ENCODE measurements around the gene NUDT5.

DNA sequence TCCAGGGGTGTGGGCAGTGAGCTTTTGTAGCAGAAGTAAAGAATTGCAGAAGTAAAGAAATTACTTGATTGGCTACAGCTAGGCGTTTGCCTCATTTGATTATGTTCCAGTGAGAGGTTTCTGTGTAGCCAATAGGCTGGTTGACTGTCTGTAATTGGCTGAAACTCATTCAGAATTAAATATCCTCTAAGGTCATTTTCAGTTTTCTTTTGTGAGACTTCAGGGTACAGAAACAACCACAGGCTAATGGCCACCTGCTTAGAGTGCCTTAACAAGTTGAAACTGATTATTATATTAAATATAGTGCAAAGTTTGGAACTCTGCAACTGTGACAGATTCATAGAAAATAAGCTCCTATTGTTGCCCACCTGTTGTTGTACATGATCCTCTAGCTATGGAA lies 55.7 kb downstream of the NUDT5 start:
- no peak for TF ChIP-seq EZH2 (IDR thresholded peaks at IDR 0.05)
- TF ChIP-seq POLR2AphosphoS5 (IDR thresholded peaks at IDR 0.05; ENCODE audit: borderline replicate concordance, low read depth, low read length) = no peak

All from SK-N-MC (cell line).